ENCODE measurements around the gene SMCO2. TPM values are rescaled to one million over a fixed set of nuclear protein-coding genes. Genes with fewer than 3 reads are reported as not detected.

Gene SMCO2
- total and polyA plus RNA-seq, 2 of the 13 experiments (the other 11 are each of a cell fraction or from before 2014, with no cell fraction given): 0.15 TPM; not detected in 1

DNA sequence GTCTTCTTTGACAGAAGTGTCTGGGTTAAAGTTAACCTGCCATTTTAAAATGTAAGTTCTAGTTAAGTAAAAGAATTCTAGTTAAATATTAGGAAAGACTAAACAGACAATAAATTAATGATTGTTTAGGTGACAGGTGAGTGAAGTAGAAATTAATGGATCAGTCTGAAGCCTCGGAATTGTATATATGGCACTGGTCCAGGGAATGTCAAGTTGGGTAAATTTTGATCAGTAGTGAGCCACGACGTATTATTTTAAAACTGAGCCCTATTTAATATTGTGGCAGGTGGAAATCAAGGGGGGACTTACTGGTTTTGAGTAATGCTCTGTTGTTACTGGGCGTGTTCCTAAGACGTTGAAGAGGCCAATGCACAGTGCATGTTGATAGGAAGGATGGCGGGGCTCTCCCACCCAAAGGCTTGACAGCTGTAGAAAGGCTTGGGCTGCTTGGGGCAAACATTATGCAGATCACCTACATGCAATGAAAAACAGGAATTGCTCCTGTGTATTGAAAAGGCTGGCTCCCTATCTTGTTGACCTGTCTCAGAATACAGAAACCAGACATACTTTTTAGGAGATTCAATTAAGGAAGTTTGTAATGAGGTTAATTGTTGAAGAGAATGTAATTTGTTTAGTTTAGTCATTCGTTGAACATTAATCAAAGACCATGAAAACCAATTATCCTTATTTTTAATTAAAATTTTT lies 71.6 kb downstream of the SMCO2 start:
- ChIA-PET CTCF (ENCODE audit: low intra/inter-chr PET ratio, low total read pairs) (no interaction called here), POLR2A (no interaction called here)
- no peaks in the 10 kb centered on the region for H3K9me3 ChIP-seq (ENCODE audit: low read length)
- H2AFZ ChIP-seq (ENCODE audit: low read length): no peak overlapping the region
- intact Hi-C loops (cut with micrococcal nuclease; ENCODE audit: unreplicated experiment) (no loop called here), in situ Hi-C loops (cut with HindIII; ENCODE audit: extremely low pct_ligation_motif_present, low pct_unique_long_range_greater_than_20kb) (no loop called here)
- no peak overlapping the region for H3K9ac ChIP-seq (ENCODE audit: insufficient read depth, low read depth, low read length)
- H4K20me1 ChIP-seq (ENCODE audit: insufficient read depth, low read length): no peaks in the 10 kb centered on the region
- BruUV-seq (replicated peaks): no TSS peak
- WGBS (ENCODE audit: low lambda C conversion rate): 45% methylated on average over 7 of the region's 7 CpGs
- no peak overlapping the region for H3K27ac ChIP-seq (ENCODE audit: extremely low read length, insufficient read depth, low read length)
- no peak for FAIRE-seq
- no peaks in the 10 kb centered on the region for H3K36me3 ChIP-seq (replicated peaks in 1 of 2; ENCODE audit: control insufficient read depth in 1 of 2, insufficient read depth in 2 of 2, low read length in 2 of 2)
- TF ChIP-seq MIER2 (CRISPR knock-in tag; IDR thresholded peaks at IDR 0.05) (no peak), PITX1 (CRISPR knock-in tag; IDR thresholded peaks at IDR 0.05) (no peak), FOSL1 (CRISPR knock-in tag; IDR thresholded peaks at IDR 0.05; ENCODE audit: borderline replicate concordance) (no peak), IKZF1 (IDR thresholded peaks at IDR 0.05) (no peak), ZFY (CRISPR knock-in tag; IDR thresholded peaks at IDR 0.05) (no peak), ZBTB3 (CRISPR knock-in tag; IDR thresholded peaks at IDR 0.05; ENCODE audit: borderline replicate concordance, low read depth) (no peak), PPARG (CRISPR knock-in tag; conservative IDR thresholded peaks at IDR 0.05) (no peak), HMG20A (CRISPR knock-in tag; IDR thresholded peaks at IDR 0.05; ENCODE audit: borderline replicate concordance) (no peak), SIN3A (IDR thresholded peaks at IDR 0.05; ENCODE audit: borderline replicate concordance, low read depth, low read length) (no peak), TBX2 (CRISPR knock-in tag; IDR thresholded peaks at IDR 0.05; ENCODE audit: borderline replicate concordance) (no peak), STAT5B (CRISPR knock-in tag; IDR thresholded peaks at IDR 0.05) (no peak), ZNF703 (CRISPR knock-in tag; IDR thresholded peaks at IDR 0.05; ENCODE audit: borderline replicate concordance) (no peak)
- TF ChIP-seq, protein P1, sequence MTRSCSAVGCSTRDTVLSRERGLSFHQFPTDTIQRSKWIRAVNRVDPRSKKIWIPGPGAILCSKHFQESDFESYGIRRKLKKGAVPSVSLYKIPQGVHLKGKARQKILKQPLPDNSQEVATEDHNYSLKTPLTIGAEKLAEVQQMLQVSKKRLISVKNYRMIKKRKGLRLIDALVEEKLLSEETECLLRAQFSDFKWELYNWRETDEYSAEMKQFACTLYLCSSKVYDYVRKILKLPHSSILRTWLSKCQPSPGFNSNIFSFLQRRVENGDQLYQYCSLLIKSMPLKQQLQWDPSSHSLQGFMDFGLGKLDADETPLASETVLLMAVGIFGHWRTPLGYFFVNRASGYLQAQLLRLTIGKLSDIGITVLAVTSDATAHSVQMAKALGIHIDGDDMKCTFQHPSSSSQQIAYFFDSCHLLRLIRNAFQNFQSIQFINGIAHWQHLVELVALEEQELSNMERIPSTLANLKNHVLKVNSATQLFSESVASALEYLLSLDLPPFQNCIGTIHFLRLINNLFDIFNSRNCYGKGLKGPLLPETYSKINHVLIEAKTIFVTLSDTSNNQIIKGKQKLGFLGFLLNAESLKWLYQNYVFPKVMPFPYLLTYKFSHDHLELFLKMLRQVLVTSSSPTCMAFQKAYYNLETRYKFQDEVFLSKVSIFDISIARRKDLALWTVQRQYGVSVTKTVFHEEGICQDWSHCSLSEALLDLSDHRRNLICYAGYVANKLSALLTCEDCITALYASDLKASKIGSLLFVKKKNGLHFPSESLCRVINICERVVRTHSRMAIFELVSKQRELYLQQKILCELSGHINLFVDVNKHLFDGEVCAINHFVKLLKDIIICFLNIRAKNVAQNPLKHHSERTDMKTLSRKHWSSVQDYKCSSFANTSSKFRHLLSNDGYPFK (CRISPR knock-in tag; IDR thresholded peaks at IDR 0.05; ENCODE audit: borderline replicate concordance): no peak
- TF ChIP-seq, protein P2, sequence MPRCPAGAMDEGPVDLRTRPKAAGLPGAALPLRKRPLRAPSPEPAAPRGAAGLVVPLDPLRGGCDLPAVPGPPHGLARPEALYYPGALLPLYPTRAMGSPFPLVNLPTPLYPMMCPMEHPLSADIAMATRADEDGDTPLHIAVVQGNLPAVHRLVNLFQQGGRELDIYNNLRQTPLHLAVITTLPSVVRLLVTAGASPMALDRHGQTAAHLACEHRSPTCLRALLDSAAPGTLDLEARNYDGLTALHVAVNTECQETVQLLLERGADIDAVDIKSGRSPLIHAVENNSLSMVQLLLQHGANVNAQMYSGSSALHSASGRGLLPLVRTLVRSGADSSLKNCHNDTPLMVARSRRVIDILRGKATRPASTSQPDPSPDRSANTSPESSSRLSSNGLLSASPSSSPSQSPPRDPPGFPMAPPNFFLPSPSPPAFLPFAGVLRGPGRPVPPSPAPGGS (CRISPR knock-in tag; IDR thresholded peaks at IDR 0.05): no peak
- H3K4me3 ChIP-seq (replicated peaks in 1 of 3; ENCODE audit: insufficient read depth in 1 of 3, low read depth in 2 of 3, low read length in 3 of 3): no peak overlapping the region
- no peak overlapping the region for H3K4me2 ChIP-seq (ENCODE audit: low read depth, low read length)
- H3K27me3 ChIP-seq (ENCODE audit: control insufficient read depth in 1 of 2, insufficient read depth in 2 of 2, low read length in 2 of 2): peaks cover 0 to 6% of the 10 kb centered on the region in 2 experiments; a peak in 1 of 5 replicates
- no peak for DNase-seq (ENCODE audit: low spot score)
- H3K79me2 ChIP-seq (ENCODE audit: insufficient read depth, low read length): no peaks in the 10 kb centered on the region
- peaks cover 18% of the 10 kb centered on the region for H3K4me1 ChIP-seq (ENCODE audit: insufficient read depth, low read length)
- ATAC-seq: no peak

Data from HepG2 (cell line).